NCI-H446 (cell line): ENCODE measurements around the gene MTA2.
"Not testable (repeated sequence)": the region's sequence is repeated elsewhere in the genome, so short reads cannot be mapped to it uniquely, and the experiment has no call there.

Experiments
- DNase-seq, 2 experiments: peaks; one replicate each; lab custom pipeline; 2025; lab: John Stamatoyannopoulos, UW

Gene MTA2

DNA sequence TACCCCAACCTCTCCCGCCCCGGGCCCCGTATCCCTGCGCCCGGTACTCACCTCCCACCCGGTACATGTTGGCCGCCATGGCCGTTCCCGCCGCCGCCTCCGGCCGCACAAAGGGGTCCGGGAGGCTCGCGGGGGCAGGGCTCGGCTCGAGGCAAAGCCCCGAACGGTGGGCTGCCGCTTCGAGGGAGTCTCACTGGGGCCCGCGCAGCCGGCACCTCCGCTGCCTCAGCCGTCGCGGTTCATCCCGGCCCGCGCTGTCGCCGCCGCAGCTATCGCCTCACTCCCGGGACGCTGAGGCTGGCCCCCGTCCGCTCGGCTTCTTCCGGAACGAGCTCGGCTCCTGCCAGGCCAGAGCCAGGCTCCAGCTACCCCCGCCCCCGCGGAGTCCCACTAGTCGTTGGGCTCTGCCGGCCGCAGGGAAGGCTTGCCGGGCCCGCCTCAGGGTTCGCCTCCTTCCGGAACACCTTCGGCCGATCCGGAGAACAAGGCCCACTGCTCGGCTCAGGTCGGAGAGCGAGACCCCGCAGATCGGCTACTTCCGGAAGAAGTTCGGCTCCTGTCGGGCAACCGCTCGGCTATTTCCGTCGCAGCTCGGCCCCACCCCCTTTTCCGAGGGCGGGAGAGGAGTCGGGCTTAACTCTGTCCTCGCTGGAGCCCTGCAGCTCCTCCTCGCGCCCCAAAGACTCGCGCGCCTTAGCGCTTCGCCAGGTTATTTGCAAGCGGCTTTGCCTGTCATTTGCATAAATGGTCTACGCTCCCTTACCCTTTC, at the start of gene MTA2:
MTA2 (minus strand) TSS at position 494 of the 769 bp plus-strand sequence; CDS start at position 79, 415 bp downstream.
- peak; percentile 96 to 99 for DNase-seq

DNA sequence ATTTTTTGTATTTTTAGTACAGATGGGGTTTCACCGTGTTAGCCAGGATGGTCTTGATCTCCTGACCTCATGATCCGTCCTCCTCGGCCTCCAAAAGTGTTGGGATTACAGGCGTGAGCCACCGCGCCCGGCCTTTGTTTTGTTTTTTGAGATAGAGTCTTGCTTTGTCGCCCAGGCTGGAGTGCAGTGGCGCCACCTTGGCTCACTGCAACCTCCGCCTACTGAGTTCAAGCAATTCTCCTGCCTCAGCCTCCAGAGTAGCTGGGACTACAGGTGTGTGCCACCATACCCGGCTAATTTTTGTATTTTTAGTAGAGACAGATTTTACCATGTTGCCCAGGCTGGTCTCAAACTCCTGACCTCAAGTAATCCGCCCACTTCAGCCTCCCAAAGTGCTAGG, 48.6 kb upstream of the MTA2 start:
- not testable (repeated sequence) for DNase-seq

DNA sequence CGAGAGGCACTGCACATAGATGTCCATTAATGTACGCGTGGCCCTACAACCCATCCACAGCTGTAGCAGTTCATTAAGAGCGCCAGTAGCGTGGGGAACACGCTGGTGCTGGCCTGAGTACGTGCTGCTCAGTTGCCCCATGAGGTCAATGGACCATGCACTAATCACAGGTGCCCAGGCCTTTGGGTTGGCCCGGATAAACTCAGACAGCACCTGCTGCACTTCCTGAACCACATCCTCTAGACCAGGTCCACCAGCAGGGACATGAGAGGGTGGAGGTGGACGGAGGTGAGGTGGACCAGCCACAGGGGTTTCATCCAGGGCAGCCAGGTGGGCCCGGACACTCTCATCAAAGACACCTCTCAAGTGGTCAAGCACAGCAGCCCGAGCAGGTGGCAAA, 47.8 kb upstream of the MTA2 start:
- no peak for DNase-seq

DNA sequence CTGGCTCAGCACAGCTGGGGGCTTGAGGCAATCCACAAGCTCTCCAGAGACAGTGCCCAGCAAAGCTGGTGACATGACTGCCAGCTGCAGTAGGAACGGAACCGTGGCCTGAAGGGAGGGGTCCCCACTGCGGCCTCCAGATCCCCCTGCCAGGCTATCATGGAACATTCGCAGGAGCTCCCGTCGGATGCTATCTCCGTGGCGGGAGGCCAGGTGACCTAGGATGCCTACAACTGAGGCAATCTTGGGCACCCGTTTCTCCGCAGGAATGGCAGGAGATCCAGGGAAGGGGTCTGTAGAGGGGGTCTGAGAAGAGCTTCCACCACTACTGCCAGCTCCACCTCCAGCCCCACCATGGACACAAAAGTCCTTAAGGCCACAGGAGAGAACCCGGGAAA, 47.3 kb upstream of the MTA2 start:
- DNase-seq, result no peak

DNA sequence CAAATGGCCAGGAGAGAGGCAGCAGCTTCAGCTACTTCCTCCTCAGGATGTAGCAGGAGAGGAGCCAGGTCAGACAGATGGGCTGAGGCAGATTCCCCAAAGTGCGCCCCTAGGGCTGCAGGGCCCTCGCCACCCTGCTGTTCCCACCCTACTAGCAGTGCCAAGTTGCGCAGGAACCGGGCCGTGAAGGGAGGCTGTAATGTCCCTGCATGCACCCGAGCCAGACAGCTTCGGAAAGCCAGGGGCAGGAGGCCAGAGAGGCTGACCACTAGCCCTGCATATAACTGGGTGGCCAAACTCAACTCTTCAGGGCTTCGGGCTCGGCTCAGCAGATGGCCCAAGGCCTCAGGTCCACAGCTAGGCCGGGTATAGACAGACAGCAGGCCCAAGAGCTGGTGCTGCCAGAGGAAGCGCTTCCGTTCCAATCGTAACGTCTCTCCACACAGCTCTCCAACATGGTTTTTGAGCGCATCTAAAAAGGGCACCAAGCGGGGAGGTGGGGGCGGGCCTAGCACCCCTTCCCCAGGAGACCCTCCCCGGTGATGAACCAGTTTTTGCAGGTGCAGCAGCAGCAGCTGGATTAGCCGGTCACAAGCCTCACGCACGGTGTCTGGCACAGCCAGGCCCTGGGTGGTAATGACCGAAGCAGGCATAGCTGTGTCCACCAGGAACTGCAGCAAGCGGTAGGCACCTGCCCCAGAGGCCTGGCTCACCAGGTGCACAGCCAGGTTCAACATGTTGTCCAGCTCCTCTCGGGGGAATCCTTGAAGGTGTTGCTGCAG, 46.7 kb upstream of the MTA2 start:
- no peak for DNase-seq

DNA sequence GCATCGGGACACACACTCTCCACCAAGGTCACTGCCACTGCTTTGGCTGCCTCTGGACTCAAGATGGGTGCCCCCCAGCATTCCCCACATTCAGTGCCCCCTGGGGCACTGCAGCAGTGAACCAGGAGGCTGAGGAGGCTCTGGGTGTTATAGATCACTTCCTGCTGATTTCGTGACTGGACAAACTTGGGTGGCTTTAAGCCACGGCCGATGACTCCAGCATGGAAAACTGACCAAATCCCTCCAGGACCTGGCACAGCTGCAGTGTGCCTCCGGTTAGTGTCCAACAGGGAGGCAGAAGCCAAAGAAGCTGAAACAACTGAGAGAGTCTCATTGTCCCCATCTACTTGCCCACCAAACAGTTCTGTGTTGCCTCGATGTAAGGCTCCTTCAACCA, 45.9 kb upstream of the MTA2 start:
- no peak for DNase-seq

DNA sequence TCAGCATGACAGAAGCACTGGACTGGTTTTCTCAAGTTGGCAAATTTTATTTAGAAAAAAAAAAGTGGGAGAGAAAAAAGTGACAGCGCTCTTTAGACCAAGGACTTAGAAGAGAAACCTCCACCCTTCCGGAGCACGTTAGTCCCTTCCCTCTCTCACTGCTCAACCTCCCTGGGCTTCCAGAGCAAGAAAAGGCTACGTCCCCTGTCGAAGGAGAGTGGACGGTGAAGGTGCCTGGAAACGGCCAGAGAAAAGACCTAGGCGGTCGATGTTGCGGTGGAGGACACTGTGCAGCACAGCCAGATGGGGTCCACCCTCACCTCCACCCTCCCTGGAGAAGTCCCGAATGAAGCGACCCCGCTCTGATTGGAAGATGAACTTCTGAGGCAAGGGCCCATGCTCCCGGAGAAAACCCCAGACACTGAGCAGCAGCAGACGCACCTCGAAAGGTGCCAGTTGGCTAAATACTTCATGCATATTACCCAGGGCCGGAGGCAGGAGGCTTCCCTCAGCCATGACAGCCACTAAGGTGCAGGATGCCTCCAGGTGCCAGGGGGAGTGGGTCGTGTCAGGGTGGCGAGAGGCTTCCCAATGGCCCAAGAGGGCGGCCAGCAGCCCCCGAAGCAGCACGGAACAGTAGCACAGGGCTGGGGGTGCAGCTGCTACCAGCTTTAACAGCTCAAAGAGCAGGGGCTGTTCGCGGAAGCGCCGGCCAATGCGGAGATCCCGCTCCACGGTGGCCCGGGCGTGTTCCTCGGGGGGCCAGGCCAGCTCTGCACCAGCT, 45.4 kb upstream of the MTA2 start:
- DNase-seq, result no peak

DNA sequence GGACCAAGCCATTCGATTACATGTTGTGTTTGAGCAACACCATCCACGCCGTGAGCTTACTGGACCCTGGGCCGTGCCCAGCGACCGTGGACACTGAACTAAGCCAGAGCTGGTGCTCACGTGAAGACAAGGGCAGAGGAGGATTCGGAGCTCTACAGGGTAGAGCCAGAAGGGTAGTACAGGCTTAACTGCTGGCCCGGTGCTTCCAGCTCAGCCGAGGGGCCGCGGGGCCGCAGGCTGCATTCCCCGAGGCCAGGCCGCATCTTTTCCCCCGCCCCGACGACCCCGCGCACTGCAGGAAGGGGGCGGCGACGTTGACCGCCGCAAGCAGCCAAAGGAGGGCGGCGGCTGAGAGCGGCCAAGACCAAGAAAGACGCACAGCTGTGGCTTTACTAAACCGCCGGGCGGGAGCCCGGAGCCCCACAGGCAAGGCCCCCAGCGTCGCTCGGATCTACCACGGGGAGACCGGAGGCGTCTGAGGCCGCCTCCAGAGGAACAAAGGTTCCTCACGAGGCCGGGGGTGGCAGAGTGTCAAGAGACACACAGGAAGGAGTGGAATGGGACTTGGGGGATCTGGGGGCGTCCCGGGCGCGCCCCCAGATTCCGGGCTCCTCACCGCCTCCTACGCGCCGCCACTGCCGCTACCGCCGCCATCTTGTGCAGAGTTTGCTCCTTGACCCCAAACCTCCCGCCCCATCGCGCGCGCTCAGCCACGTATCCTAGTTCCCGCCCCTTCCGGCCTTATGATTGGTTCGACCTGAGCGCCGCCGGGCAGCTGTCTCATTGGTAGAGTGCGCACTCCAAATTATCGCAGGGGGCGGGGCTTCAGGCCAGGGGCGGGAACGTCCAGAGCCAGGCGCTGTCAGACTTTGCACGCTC, 44.5 kb upstream of the MTA2 start, which contains the start of gene GANAB:
GANAB (minus strand) TSS at position 668 of the 879 bp plus-strand sequence; CDS start at position 654, 14 bp downstream.
- peak; percentile 97 to 98 for DNase-seq

DNA sequence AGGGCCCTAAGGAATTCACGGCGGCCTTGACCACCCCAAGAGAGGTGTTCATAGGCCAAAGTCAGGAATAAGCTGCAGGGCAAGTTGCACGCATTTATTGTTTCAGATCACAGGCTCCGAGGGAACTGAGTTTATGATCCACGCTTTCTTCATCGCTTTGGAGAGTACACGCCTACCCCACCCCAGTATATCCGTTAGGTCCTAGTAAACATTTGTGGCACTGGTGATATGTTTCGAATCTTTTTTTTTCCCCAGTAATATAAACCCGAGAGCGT, 43.9 kb upstream of the MTA2 start:
- no peak for DNase-seq

DNA sequence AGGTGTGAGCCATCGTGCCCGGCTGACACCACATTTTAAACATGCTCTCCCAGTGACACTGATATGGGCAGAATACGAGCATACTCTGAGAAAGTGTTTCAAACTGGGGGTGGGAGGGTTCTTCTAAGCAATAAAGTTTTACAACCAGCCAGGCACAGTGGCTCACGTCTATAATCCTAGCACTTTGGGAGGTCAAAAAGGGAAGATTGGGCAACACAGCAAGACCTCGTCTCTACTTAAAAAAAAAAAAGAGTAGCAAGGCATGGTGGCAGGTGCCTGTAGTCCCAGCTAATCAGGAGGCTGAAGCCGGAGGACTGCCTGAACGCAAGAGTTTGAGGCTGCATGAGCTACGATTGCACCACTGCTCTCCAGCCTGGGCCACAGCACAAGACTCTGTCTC, 42.6 kb upstream of the MTA2 start:
- no peak for DNase-seq

DNA sequence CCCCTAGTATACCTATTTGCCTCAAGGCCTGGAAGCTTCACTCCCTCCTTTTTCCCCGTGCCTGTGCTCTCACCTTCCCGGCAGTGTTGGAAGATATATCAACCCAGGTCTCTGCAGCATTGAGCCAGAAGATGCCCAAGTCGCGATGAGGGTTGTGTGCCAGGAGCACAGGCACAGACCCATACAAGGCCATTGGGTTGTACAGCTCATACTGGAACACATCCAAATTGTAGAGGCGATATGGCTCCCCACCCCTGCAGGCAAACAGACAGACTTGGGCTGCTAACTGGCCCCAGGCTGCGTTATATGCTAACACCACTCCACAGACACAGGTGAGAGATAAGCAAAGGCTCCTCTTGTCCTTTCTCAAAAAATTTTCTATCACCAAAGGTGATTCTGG, 30.8 kb upstream of the MTA2 start:
- no peak for DNase-seq

DNA sequence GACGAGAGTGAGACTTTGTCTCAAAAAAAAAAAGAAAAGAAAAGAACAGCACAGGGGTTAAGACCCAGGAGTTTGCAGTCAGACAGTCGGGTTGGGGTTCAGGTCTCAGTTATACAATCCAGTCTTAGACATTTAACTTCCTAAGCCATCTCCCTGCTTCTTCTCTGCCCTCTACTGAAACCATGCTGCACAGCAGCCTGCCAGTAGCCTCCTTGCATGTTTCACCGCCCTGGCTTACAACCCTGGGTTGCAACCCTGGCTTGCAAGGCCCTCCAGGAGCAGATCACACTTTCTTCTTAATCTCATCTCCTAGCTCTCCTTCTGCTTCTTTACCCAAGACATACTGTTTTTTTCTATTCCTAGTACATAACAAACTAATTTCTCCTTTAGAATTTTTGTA, 26.0 kb upstream of the MTA2 start:
- no peak for DNase-seq

DNA sequence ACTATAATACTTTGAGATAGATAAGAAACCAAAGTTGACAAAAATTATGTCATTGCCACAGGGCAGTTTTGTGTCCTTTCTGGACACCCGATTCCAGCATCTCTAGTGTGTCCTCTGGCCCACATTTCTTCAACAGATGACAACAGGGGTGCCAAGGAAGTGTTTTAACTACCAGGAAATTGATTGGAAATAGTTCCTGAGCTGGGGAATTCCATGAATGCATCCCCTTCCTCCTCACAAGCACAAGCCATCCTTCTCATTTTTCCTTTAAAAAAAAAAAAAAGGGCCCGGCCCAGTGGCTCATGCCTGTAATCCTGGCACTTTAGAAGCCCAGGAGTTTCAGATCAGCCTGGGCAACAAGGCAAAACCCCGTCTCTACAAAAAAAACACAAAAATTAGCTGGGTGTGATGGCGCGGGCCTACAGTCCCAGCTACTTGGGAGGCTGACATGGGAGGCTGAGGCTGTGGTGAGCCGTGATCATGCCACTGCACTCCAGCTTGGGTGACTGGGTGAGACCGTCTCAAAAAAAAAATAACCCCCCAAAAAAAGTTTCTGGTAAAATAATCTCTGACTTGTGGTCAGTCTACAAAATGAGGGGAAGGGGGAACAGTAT, 20.9 kb upstream of the MTA2 start:
- no peak for DNase-seq

DNA sequence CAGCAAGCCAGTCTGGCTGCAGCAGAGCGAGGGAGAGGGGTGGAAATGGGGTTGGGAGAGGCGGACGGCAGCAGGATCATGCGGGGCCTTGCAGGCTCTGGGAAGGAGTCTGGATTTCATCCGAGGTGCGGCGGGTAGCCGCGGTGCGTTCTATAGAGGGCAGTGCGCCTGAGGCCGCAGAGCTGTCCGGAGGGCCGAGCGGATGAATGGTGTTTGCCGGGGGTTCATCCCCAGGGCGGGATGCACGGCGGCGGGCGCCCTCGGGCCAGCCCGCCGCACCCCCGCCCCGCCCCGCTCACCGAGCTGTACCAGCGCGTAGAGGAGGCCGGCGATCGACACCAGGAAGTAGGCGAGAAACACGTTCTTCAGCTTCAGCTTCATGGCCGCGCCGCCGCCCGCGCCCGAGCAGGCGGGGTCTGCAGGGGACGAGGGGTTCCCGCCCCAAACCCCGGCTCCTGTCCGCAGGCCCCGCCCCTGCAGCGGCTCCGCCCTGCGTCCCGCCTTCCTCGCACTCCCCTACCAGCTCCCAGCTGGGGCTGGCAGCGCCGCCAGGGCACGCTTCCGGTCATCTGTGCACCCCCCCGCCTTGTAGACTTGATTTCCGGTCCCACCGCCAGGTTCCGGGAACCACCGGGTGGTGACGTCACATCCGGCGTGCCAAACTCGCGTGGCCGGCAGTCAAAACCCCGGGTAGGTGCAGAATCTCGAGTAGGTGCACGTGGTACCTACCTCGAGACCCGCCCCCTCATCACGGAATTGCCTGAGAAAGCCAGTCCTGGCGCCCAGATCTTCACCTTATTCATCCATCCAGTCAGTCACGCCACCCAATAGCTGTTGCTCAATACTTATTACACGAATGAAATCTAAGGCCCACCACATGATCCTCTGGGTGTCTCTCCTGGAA, 20.2 kb upstream of the MTA2 start, which contains the start of gene B3GAT3:
B3GAT3 (minus strand) TSS at position 420 of the 904 bp plus-strand sequence; CDS start at position 381, 39 bp downstream.
- DNase-seq, result peak; percentile 94 to 99

DNA sequence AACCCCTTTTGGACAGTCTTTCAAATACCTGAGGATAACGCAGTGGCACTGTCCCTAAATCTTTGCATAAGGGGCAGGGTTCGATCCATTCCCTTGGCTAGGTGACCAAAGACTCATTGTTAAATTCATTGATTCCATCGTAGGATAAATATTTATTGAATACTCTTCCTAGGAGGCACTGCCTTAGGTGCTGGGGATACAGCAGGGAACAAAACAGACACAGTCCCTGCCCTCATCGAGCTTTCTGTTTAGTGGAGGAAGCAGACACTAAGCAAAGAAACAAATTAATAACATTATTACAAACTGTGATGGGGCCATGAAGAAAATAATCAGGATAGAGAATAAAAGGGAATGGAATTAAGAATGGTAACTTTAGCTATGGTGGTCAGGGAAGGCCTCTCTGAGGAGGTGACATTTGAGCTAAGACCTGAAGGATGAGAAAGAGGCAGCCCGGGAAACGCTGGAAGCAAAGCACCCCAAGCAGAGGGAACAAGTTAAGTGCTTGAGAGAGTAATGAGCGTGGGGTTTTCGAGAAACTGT, 19.4 kb upstream of the MTA2 start:
- no peak for DNase-seq

DNA sequence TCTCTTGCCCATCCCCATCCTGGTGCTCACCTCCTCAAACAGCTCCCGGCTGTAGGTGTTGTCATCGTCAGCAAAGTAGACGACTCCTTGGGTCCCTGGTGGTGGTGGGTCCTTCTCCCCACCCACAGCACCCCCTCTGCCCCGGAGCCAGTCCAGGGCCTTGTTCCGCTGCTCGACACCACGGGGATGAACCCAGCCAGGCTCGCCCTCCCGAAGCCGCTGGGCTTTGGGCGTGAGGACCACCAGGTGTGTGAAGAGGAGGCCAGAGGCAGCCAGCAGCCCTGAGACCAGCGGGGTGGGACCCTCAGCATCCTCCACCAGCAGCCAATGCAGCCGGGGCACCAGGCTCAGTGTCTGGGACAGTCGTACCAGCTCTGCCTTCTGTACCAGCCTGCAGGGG, 15.3 kb upstream of the MTA2 start:
- not testable (repeated sequence) for DNase-seq

DNA sequence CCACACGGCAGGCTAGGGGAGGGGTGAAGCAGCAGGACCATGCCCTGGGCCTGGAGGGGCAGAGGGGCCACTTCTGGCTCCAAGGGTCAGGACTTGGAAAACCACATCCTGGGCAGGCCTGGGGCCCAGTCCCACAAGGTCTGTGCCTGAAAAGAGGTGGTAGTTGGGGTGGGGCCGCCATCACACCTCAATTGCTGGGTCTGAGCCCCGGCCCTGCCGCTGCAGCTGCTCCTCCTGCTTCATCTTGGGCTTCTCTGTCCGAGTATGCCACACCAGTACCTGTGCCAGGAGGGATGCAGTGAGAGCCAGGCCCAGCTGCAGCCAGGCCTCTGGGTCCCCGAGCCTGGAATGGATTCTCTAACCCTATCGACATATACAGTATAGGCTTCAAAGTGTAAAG, 13.9 kb upstream of the MTA2 start:
- DNase-seq, result no peak

DNA sequence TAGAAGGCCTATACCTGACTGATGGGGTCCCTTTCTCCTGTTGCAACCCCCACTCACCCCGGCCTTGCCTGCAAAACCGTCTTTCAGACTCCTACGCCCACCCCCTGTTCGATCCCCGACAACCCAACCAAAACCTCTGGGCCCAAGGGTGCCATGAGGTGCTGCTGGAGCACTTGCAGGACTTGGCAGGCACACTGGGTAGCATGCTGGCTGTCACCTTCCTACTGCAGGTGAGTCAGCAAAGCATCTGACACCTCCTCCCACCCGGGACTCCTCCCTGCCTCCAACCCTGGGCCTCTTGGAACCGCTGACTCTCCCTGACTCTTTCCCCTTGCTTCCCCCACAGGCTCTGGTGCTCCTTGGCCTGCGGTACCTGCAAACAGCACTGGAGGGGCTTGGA, 12.6 kb upstream of the MTA2 start:
- no peak for DNase-seq

DNA sequence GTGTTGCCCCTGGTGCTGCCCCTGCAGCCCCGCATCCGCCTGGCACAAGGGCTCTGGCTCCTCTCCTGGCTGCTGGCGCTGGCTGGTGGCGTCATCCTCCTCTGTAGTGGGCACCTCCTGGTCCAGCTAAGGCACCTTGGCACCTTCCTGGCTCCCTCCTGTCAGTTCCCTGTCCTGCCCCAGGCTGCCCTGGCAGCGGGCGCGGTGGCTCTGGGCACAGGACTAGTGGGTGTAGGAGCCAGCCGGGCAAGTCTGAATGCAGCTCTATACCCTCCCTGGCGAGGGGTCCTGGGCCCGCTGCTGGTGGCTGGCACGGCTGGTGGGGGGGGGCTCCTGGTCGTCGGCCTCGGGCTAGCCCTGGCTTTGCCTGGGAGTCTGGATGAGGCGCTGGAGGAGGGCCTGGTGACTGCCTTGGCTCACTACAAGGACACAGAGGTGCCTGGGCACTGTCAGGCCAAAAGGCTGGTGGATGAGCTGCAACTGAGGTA, 11.7 kb upstream of the MTA2 start:
- DNase-seq, result no peak
